PC-9 (cell line): ENCODE measurements around the gene FAM72B.
"Not testable (repeated sequence)": the region's sequence is repeated elsewhere in the genome, so short reads cannot be mapped to it uniquely, and the experiment has no call there.

ENCODE experiments used
- EZH2 ChIP-seq: fragments of 200-600 bp; sonication (generic); IDR thresholded peaks from 2 replicates; pipeline ENCODE4 v1.8.0; 2017; ENCODE audit warnings: antibody characterized with exemption, low read depth
- TF ChIP-seq, protein P1 (sequence below): fragments of 200-600 bp; sonication (generic); conservative IDR thresholded peaks from 2 replicates; pipeline ENCODE4 v1.6.1; 2017; ENCODE audit warnings: mixed run types, antibody characterized with exemption, mild to moderate bottlenecking, moderate library complexity

DNA sequence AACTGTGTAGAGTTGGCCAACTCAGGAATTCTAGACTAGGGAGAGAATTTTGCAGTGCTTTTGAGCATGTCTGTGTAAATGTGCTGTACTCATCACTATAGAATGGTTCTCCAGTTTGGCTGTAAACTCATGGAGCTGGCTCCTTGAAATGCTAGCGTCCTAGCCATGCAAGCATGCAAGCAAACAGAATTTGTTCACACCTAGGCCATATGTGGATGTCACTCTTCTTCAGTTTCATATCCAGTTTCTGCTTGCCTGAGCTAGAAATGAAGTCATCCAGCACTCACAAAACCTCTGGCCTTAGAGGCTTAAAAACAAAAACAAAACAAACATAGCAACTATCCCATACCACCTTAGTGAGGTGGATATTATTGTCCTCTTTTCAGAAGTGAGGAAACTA lies 37.6 kb upstream of the FAM72B start:
- TF ChIP-seq EZH2 = not testable (repeated sequence)
- TF ChIP-seq, protein P1, sequence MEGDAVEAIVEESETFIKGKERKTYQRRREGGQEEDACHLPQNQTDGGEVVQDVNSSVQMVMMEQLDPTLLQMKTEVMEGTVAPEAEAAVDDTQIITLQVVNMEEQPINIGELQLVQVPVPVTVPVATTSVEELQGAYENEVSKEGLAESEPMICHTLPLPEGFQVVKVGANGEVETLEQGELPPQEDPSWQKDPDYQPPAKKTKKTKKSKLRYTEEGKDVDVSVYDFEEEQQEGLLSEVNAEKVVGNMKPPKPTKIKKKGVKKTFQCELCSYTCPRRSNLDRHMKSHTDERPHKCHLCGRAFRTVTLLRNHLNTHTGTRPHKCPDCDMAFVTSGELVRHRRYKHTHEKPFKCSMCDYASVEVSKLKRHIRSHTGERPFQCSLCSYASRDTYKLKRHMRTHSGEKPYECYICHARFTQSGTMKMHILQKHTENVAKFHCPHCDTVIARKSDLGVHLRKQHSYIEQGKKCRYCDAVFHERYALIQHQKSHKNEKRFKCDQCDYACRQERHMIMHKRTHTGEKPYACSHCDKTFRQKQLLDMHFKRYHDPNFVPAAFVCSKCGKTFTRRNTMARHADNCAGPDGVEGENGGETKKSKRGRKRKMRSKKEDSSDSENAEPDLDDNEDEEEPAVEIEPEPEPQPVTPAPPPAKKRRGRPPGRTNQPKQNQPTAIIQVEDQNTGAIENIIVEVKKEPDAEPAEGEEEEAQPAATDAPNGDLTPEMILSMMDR = not testable (repeated sequence)
